LNCaP clone FGC (cell line): Measurements from ENCODE around the gene PGM3.
A peak's percentile ranks its signal among the peaks of the same experiment; 100 is the strongest.

Experiments used
- DNase-seq: peaks from one replicate; pipeline ENCODE4 v3.0.0-alpha.2; 2011; ENCODE audit warnings: low read depth
- H3K4me3 ChIP-seq: 2 replicates; pipeline ENCODE4 v1.5.1; 2011; ENCODE audit warnings: mild to moderate bottlenecking, low read depth, low read length, control low read depth
- TF ChIP-seq, protein P1 (sequence below): IDR thresholded peaks from 2 replicates; pipeline ENCODE4 v1.5.1; 2012; ENCODE audit warnings: mild to moderate bottlenecking; ENCODE audit not compliant: control insufficient read depth, insufficient read depth; ENCODE audit errors: extremely low read depth

Gene PGM3

DNA sequence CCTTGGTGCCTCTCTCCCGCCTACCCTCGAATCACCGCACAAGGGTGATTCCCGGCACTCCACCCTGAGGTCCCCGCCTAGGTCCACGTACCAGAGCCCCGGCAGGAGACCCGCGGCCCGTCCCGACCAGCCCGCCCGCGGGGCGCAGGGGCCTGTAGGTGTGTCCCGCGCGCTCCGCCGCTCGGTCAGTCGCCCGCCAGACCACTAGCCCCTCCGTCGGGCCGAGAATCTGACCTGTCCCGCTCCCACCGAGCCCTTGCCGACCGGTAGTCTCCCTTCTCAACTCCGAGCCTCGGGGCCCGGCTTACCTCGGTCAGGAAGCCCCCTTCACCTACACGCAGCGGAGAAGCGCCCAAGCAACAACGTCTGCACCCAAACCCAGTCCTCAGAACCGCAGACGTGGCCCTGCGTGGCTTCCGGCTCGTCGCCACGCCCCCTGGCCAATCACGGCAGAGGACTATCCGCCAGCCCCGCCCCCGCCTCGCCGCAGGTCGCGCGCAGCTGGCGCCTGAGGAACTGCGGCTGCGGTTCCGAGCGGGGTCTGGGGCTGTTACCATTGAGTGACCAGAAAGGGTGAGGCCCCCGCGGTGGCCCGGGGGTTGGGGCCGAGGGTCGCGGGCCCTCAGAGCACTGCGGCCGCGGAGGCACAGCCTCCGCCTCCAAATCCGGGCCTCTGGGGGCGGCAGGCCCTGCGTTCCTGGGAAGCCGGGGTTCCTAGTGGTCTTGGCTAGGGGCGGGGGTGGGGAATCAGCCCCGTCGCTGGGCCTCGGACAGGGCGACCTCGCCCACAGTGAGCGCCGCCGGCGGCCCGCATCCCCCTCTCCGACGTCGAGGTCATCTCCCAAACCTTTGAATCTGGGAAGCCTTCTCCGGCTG lies at the start of gene PGM3, which contains the start of gene RWDD2A:
Gene PGM3, minus strand, starts transcription at position 395 of the 876 bp plus-strand sequence. CDS start 2,253 bp downstream, outside the sequence.
Gene RWDD2A, plus strand, starts transcription at position 487 of the 876 bp plus-strand sequence. CDS start 1,095 bp downstream, outside the sequence.
- DNase-seq = peak; percentile 59
- TF ChIP-seq, protein P1, sequence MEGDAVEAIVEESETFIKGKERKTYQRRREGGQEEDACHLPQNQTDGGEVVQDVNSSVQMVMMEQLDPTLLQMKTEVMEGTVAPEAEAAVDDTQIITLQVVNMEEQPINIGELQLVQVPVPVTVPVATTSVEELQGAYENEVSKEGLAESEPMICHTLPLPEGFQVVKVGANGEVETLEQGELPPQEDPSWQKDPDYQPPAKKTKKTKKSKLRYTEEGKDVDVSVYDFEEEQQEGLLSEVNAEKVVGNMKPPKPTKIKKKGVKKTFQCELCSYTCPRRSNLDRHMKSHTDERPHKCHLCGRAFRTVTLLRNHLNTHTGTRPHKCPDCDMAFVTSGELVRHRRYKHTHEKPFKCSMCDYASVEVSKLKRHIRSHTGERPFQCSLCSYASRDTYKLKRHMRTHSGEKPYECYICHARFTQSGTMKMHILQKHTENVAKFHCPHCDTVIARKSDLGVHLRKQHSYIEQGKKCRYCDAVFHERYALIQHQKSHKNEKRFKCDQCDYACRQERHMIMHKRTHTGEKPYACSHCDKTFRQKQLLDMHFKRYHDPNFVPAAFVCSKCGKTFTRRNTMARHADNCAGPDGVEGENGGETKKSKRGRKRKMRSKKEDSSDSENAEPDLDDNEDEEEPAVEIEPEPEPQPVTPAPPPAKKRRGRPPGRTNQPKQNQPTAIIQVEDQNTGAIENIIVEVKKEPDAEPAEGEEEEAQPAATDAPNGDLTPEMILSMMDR = no peak
- peak within 1 kb of the TSS; percentile 86 for H3K4me3 ChIP-seq

- no peak overlapping the region for H3K4me3 ChIP-seq
- TF ChIP-seq, protein P1 = no peak
- DNase-seq = no peak
Measured at GRCh38 chr6:83231146-83231545, 38.1 kb upstream of the PGM3 start.

DNA sequence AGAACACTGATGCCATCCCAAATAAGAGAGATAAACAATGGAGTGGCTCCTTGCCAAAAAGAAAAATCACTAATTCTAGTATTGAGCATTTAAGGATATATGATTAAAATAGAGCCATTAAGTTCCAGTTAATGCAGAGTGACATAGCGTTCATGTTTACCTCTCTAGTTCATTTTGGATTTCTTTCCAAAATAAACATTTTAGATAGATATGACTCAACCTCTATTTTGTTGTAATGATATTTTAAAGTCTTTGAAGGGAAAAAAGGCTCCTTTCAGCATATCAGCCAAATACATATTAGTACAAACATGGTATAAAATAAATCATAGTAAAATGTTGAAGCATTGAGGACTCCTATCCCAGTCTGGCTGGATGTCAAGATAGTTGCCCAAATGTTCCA lies 33.5 kb upstream of the PGM3 start:
- no peak for DNase-seq
- TF ChIP-seq, protein P1 = no peak

GRCh38 chr6:83221889-83222479 lies 28.9 kb upstream of the PGM3 start:
- TF ChIP-seq, protein P1 = peak; percentile 28; the same call in 1 of the 2 replicates
- DNase-seq = no peak
- H3K4me3 ChIP-seq = no peak overlapping the region

More for the DNA sequence above, 33.5 kb upstream of the PGM3 start:
- H3K4me3 ChIP-seq = no peak overlapping the region

- no peak overlapping the region for H3K4me3 ChIP-seq
- TF ChIP-seq, protein P1 = no peak
- no peak for DNase-seq
Measured at GRCh38 chr6:83221276-83221675, 28.2 kb upstream of the PGM3 start.

DNA sequence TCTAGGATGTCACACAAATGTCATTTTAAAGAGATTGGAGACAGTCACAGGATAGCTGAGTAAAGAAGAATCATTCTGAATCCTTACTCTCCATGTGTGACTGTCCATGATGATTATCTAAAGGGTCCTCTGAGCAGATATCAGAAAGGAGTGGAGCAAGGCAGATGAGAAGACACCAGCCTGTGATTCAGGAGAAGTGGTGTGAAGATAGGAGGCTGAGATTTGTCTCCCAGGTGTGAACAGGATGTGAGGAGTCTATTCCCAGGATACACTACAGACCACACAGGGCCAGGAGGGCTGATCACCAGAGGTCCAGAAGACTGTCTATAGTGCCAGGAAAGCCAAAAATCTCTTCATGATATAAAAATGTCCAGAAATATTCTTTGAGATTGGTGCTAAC lies 27.1 kb upstream of the PGM3 start:
- no peak overlapping the region for H3K4me3 ChIP-seq
- TF ChIP-seq, protein P1 = no peak
- DNase-seq = no peak
